ENCODE data around the gene PRKAR2B.

DNA sequence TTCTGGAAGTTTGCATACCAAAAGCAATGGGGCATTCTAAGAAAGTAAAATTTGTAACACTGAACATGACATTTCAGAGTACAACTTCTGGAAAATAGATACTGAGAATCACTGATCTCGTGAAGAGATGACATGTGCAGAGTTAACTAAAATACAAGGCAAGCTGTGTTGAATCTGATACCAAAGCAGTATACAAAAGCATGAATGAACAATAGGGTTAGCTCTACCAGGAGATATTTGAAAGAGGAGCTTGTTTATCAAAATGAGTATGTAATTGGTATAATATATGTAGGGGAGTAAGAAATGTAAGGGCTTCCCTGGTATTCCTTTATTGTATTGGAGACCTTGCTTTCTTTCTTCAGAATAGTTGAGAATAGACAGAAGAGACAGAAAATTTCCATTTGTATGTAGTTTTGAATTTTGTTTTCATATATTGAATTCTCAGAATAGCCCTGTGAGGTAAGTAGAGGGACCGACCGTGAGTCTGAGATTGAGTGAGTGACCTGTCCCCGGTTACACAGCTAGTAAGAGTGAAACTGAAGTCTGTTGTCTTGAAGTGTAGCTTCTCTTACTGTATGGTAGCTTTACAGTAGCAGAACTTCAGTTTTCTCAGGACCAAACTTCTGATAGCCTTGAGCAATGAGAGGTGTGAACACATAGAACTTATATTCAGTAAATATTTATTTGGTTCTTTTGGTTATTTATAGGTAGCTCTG lies 129.3 kb downstream of the PRKAR2B start:
- no peak for TF ChIP-seq ZFP3 (CRISPR knock-in tag; IDR thresholded peaks at IDR 0.05)
- TF ChIP-seq, protein P1, sequence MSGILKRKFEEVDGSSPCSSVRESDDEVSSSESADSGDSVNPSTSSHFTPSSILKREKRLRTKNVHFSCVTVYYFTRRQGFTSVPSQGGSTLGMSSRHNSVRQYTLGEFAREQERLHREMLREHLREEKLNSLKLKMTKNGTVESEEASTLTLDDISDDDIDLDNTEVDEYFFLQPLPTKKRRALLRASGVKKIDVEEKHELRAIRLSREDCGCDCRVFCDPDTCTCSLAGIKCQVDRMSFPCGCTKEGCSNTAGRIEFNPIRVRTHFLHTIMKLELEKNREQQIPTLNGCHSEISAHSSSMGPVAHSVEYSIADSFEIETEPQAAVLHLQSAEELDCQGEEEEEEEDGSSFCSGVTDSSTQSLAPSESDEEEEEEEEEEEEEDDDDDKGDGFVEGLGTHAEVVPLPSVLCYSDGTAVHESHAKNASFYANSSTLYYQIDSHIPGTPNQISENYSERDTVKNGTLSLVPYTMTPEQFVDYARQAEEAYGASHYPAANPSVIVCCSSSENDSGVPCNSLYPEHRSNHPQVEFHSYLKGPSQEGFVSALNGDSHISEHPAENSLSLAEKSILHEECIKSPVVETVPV (CRISPR knock-in tag; IDR thresholded peaks at IDR 0.05) = no peak
- no peak for TF ChIP-seq TCF4 (CRISPR knock-in tag; IDR thresholded peaks at IDR 0.05; ENCODE audit: borderline replicate concordance)
- TF ChIP-seq ARNTL (CRISPR knock-in tag; IDR thresholded peaks at IDR 0.05; ENCODE audit: borderline replicate concordance, low read depth) = no peak
- no peak for TF ChIP-seq RARB (CRISPR knock-in tag; IDR thresholded peaks at IDR 0.05)
- no peak for TF ChIP-seq ZNF565 (CRISPR knock-in tag; conservative IDR thresholded peaks at IDR 0.05; ENCODE audit: low read depth)
- no peak for TF ChIP-seq ZNF8 (CRISPR knock-in tag; IDR thresholded peaks at IDR 0.05)
- TF ChIP-seq, protein P2, sequence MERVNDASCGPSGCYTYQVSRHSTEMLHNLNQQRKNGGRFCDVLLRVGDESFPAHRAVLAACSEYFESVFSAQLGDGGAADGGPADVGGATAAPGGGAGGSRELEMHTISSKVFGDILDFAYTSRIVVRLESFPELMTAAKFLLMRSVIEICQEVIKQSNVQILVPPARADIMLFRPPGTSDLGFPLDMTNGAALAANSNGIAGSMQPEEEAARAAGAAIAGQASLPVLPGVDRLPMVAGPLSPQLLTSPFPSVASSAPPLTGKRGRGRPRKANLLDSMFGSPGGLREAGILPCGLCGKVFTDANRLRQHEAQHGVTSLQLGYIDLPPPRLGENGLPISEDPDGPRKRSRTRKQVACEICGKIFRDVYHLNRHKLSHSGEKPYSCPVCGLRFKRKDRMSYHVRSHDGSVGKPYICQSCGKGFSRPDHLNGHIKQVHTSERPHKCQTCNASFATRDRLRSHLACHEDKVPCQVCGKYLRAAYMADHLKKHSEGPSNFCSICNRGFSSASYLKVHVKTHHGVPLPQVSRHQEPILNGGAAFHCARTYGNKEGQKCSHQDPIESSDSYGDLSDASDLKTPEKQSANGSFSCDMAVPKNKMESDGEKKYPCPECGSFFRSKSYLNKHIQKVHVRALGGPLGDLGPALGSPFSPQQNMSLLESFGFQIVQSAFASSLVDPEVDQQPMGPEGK (CRISPR knock-in tag; IDR thresholded peaks at IDR 0.05; ENCODE audit: borderline replicate concordance) = no peak
- no peak for TF ChIP-seq PPARA (CRISPR knock-in tag; IDR thresholded peaks at IDR 0.05; ENCODE audit: borderline replicate concordance)
- TF ChIP-seq ZNF70 (CRISPR knock-in tag; IDR thresholded peaks at IDR 0.05) = no peak
